CD1c-positive myeloid dendritic cell (primary cell): ENCODE measurements around the gene SNAPC4.

ENCODE experiments used
- DNase-seq: peaks from one replicate; pipeline ENCODE4 v3.0.0-alpha.2; 2016; ENCODE audit errors: extremely low spot score

The SNAPC4 gene

DNA sequence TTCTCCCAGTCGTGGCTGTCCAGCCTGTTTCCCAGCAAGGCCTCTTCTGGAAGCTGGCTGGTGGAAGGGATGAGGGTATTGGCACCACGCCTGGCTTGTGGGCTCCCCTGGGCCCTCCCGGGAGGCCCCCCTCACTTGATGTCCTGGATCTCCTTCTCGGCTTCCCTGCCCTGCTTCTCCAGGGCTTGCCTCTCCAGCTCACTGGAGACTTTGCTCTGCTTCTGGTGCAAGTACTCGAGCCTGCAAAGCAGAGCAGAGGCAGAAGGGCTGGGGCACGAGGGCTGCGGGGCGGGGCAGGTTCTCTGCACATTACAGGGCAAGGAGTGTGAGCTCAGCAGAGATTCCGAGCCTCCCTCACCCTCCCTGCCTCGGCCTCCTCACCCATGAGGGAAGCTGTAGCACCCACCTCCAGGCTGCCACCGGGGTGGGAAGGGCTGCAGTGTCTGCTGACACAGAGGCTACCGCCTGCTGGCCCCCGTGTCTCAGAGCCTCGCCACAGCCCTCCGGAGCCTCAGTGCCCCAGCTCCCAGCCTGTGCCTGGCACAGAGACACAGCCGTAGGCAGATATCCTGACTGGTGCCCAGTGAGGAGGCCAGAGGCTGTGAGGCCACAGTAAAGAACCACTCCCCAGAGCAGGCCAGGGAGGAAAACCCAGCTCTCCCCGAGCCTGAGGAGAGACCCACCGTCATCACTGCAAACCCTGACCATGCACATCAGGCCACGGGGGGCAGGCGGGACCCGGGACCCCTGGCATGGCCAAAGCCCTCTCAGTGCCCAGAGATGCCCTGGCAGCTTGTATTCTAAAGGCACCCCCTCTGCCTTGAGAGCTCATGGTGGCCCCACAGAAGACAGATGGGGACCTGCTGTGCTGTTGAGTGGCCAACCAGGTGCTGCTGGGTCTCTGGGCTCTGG lies 7.2 kb downstream of the SNAPC4 start:
- no peak for DNase-seq

- no peak for DNase-seq
Observed at GRCh38 chr9:136391737-136392537, 8.0 kb downstream of the SNAPC4 start.

GRCh38 chr9:136389396-136389795 lies 10.6 kb downstream of the SNAPC4 start:
- no peak for DNase-seq

GRCh38 chr9:136387217-136387616 lies 12.8 kb downstream of the SNAPC4 start:
- no peak for DNase-seq

- peak; percentile 58 for DNase-seq
Observed at GRCh38 chr9:136386018-136386417, 14.0 kb downstream of the SNAPC4 start.

GRCh38 chr9:136385015-136385414 lies 15.0 kb downstream of the SNAPC4 start:
- peak; percentile 16 for DNase-seq

- DNase-seq, result no peak
Observed at GRCh38 chr9:136383436-136383835, 16.5 kb downstream of the SNAPC4 start.

DNA sequence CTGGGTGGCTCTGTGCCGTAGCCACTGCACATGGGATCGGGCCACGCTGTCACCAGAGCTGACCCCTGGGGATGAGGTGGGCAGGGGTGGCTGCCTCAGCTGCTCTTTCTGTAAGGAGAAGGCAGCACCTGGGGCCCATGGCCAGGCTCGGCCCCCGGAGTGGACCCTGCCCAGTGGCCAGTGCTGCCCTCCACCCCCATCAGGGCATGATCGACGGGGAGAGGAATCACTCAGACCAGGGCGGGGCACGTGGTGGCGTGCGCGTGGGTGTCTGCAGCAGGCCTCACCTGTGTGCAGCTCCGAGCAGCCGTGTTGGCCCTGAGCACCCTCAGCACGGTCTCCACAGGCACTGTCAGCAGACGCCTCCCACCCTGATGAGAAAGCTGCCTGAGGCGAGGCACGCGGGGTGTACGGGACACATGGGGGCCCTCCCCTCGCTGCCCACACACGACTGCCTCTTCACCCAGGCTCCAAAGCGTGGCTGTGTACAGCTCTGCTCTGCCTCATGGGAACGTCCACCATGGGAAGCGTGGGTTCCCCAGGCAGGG lies 17.9 kb downstream of the SNAPC4 start:
- DNase-seq, result no peak

GRCh38 chr9:136381311-136381710 lies 18.7 kb downstream of the SNAPC4 start:
- DNase-seq, result no peak

GRCh38 chr9:136380381-136380780 lies 19.6 kb downstream of the SNAPC4 start:
- DNase-seq, result no peak

- no peak for DNase-seq
Observed at GRCh38 chr9:136379891-136380290, 20.1 kb downstream of the SNAPC4 start.

DNA sequence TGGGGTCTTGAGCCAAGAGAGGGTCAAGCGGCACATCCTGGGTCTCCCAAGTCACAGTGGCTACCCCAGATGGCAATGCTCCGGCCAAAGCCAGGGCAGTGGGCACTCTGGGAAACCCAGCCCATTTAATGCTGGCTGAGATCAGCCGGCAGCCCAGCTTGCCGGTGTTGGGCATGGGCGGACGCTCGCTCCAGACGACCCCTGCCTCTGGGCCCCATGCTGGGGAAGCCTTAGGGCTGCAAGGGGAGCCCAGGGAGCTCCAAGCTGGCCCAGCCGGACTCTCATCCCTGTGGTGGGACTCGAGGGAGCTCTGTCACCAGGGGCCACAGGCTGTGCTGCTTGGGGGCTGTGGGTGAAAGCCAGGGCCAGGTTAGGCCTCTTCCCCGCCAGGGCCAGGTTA lies 20.6 kb downstream of the SNAPC4 start:
- DNase-seq, result no peak

DNA sequence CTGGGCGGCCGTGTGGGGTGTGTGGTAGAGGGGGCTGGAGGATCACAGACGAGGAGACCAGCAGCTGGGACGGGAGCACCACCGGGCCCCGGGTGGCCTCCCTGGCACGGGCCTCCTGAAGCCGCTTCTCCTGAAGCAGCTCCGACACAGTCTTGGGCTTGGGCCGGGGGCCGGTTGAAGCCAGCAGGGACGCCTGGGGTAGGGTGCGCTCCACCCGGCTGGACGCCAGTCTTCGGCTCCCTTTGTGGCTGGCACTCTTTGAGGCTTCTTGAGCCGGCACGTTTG lies 21.0 kb downstream of the SNAPC4 start:
- no peak for DNase-seq

GRCh38 chr9:136378170-136379002 lies 21.6 kb downstream of the SNAPC4 start:
- DNase-seq, result no peak

- DNase-seq, result peak; percentile 69
Observed at GRCh38 chr9:136377341-136378169, 22.4 kb downstream of the SNAPC4 start.

- DNase-seq, result no peak
Observed at GRCh38 chr9:136376457-136376856, 23.5 kb downstream of the SNAPC4 start.

DNA sequence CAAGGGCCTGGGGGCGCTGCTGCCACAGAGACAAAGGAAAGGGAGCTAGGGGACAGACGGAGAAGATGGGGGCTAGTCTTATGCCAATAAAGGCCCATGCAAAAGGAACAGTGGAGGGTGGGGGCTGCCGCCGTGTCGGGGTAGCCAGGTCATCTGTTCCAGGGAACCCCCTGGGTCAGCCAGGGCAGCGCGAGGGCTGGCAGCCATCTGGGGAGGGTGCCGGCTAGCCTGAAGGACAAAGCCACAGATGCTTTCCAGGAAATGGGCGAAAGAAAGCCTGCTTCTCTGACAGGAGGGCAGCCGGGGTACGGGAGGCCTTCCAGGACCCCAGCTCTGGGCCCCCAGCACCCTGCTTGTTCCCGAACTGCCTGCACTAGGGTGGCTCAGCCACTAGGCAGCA lies 24.9 kb downstream of the SNAPC4 start:
- DNase-seq, result no peak

- no peak for DNase-seq
Observed at GRCh38 chr9:136374183-136374575, 25.8 kb downstream of the SNAPC4 start.

GRCh38 chr9:136373300-136374182 lies 26.4 kb downstream of the SNAPC4 start, which contains the start of gene CARD9:
Gene CARD9, minus strand, starts transcription at chr9:136373669. Its CDS starts 1,591 bp downstream, at chr9:136372078.
- DNase-seq, result peak; percentile 91
